GM23338 (cell line): ENCODE results near the gene KCTD17. TPM values are rescaled to one million over a fixed set of nuclear protein-coding genes. Genes with fewer than 3 reads are reported as not detected.

ENCODE experiments used
- ATAC-seq: fragments of 200-7000 bp; cut with Tn5 transposase; 3 replicates; pipeline ENCODE4 v1.9.1; 2020
- DNase-seq: peaks from one replicate; pipeline ENCODE4 v3.0.0-alpha.2; 2015; ENCODE audit warnings: low spot score
- H2AFZ ChIP-seq: fragments of 200-600 bp; sonication (generic); 2 replicates; pipeline ENCODE4 v1.8.0; 2016; ENCODE audit warnings: antibody characterized with exemption, mild to moderate bottlenecking, moderate library complexity
- H3F3A ChIP-seq: fragments of 200-600 bp; sonication (generic); replicated peaks from 2 replicates; pipeline ENCODE4 v1.8.0; 2017; ENCODE audit warnings: antibody characterized with exemption, mixed run types, low read depth
- H3K27ac ChIP-seq: fragments of 200-600 bp; sonication (generic); 2 replicates; pipeline ENCODE4 v1.6.1; 2016; ENCODE audit warnings: low read depth
- H3K27me3 ChIP-seq: fragments of 200-600 bp; sonication (generic); 2 replicates; pipeline ENCODE4 v1.8.0; 2016; ENCODE audit warnings: mild to moderate bottlenecking, mixed run types, moderate library complexity; ENCODE audit not compliant: insufficient read depth
- H3K36me3 ChIP-seq: fragments of 200-600 bp; sonication (generic); 2 replicates; pipeline ENCODE4 v1.8.0; 2016; ENCODE audit warnings: mild to moderate bottlenecking; ENCODE audit not compliant: insufficient read depth
- H3K4me1 ChIP-seq: fragments of 200-600 bp; sonication (generic); 2 replicates; pipeline ENCODE4 v1.8.0; 2016; ENCODE audit warnings: mild to moderate bottlenecking, moderate library complexity; ENCODE audit not compliant: insufficient read depth
- H3K4me2 ChIP-seq: fragments of 200-600 bp; sonication (generic); 2 replicates; pipeline ENCODE4 v1.7.1; 2017; ENCODE audit warnings: mixed run types
- H3K4me3 ChIP-seq: fragments of 200-600 bp; sonication (generic); 2 replicates; pipeline ENCODE4 v1.6.1; 2016; ENCODE audit warnings: mixed run types
- H3K79me2 ChIP-seq: fragments of 200-600 bp; sonication (generic); replicated peaks from 2 replicates; pipeline ENCODE4 v1.8.0; 2017; ENCODE audit warnings: mild to moderate bottlenecking; ENCODE audit not compliant: insufficient read depth
- H3K9me2 ChIP-seq: fragments of 200-600 bp; sonication (generic); 2 replicates; pipeline ENCODE4 v1.8.0; 2017; ENCODE audit not compliant: insufficient read depth
- H4K20me1 ChIP-seq: fragments of 200-600 bp; sonication (generic); replicated peaks from 2 replicates; pipeline ENCODE4 v1.8.0; 2017; ENCODE audit warnings: mild to moderate bottlenecking; ENCODE audit not compliant: insufficient read depth
- H3K27ac Mint-ChIP-seq: 2 replicates; pipeline ENCODE4 v1.8.0; 2020; ENCODE audit warnings: inconsistent platforms, mild to moderate bottlenecking, moderate library complexity, mixed read lengths
- H3K27me3 Mint-ChIP-seq: 3 replicates; pipeline ENCODE4 v1.8.0; 2022; ENCODE audit warnings: low read depth, mild to moderate bottlenecking, moderate library complexity, mixed read lengths, inconsistent platforms; ENCODE audit not compliant: insufficient read depth, poor library complexity
- H3K36me3 Mint-ChIP-seq: 3 replicates; pipeline ENCODE4 v1.8.0; 2021; ENCODE audit warnings: low read depth, mild to moderate bottlenecking, inconsistent platforms, moderate library complexity, mixed read lengths
- H3K4me1 Mint-ChIP-seq: 3 replicates; pipeline ENCODE4 v1.8.0; 2020; ENCODE audit warnings: mild to moderate bottlenecking, inconsistent platforms, mixed read lengths
- H3K4me3 Mint-ChIP-seq: 3 replicates; pipeline ENCODE4 v1.8.0; 2021; ENCODE audit warnings: moderate library complexity, mild to moderate bottlenecking, inconsistent platforms, mixed read lengths
- H3K9me3 Mint-ChIP-seq: 3 replicates; pipeline ENCODE4 v1.8.0; 2020; ENCODE audit warnings: moderate library complexity, mild to moderate bottlenecking, inconsistent platforms, mixed read lengths
- EZH2phosphoT487 ChIP-seq: fragments of 200-600 bp; sonication (generic); IDR thresholded peaks from one replicate; pipeline ENCODE4 v1.8.1; 2018; ENCODE audit warnings: antibody characterized with exemption; ENCODE audit not compliant: unreplicated experiment
- NANOG ChIP-seq: IDR thresholded peaks from 2 replicates; pipeline ENCODE4 v1.6.1; 2016; ENCODE audit warnings: antibody characterized with exemption, borderline replicate concordance
- POLR2AphosphoS5 ChIP-seq: IDR thresholded peaks from 2 replicates; pipeline ENCODE4 v1.6.1; 2016; ENCODE audit warnings: antibody characterized with exemption, low read depth
- STAT1 ChIP-seq: IDR thresholded peaks from one replicate; pipeline ENCODE4 v1.6.1; 2016; ENCODE audit warnings: antibody characterized with exemption; ENCODE audit not compliant: unreplicated experiment
- ZNF114 ChIP-seq: fragments of 250-450 bp; sonication (Bioruptor Pico); IDR thresholded peaks from 2 replicates; pipeline ENCODE4 v1.5.0; 2020; ENCODE audit warnings: mild to moderate bottlenecking, moderate library complexity
- ZNF331 ChIP-seq: fragments of 250-450 bp; sonication (Bioruptor Pico); IDR thresholded peaks from 2 replicates; pipeline ENCODE4 v1.5.0; 2020; ENCODE audit warnings: low read depth, mild to moderate bottlenecking, moderate library complexity
- polyA plus RNA-seq: library from polyadenylated mRNA; unstranded; fragments of >200 nt; fragmentation: Nextera tagmentation; extraction: Ambion mirVana; gene quantifications from 2 replicates; pipeline ENCODE4 v1.2.1, GENCODE V29; 2016
- total RNA-seq: library from RNA; depleted of rRNA; stranded (reverse); fragments of >200 nt; shearing (Covaris generic); gene quantifications from 2 replicates; pipeline ENCODE4 v1.2.3, GENCODE V29; 2014
- TF ChIP-seq, protein P1 (sequence below): IDR thresholded peaks from one replicate; pipeline ENCODE4 v1.6.1; 2018; ENCODE audit warnings: antibody characterized with exemption; ENCODE audit not compliant: unreplicated experiment

KCTD17 gene
- total and polyA plus RNA-seq, 2 experiments from 2014 or later = 25.1 to 35.0 TPM

DNA sequence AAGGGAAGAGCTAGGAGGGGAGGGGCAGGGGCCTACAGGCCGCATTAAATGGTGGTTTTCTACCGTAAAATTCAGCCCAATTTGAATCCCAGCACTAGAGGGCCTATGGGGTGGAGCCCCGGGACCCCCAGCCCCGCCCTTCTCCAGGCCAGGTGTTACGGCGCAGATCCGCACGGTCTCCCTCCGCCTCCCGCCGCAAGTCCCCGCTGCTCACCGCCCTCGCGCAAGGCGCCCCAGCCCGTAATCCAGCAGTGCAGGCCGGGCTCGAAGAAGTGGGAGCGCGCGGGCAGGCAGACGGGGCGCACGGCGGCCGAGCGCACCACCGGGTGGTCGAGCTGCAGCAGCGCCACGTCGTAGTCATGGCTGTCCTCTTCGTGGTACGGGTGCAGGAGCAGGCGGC is 17.3 kb downstream of the KCTD17 start:
- peaks cover 2% of the 10 kb centered on the region; the same call in 2 of the 3 replicates for H3K36me3 Mint-ChIP-seq
- Histone ChIP-seq H3K4me1 (peaks cover 5% of the 10 kb centered on the region; the same call in 1 of the 2 replicates), H2AFZ (peak overlapping the region; percentile 63; the same call in 1 of the 2 replicates), H3K27me3 (peaks cover 62% of the 10 kb centered on the region), H3K27ac (no peak overlapping the region), H3K4me2 (peak overlapping the region; percentile 75), H3F3A (no peaks in the 10 kb centered on the region), H3K9me2 (0 out of 2 replicates have a peak, but pooled peaks cover 8% of the 10 kb centered on the region), H4K20me1 (no peaks in the 10 kb centered on the region), H3K36me3 (no peaks in the 10 kb centered on the region), H3K79me2 (no peaks in the 10 kb centered on the region), H3K4me3 (peak overlapping the region; percentile 50)
- H3K27ac Mint-ChIP-seq = no peak overlapping the region
- ATAC-seq (peak; percentile 94), DNase-seq (peak; percentile 86)
- no peaks in the 10 kb centered on the region; the same call in 2 of the 3 replicates for H3K9me3 Mint-ChIP-seq
- peaks cover 39% of the 10 kb centered on the region for H3K27me3 Mint-ChIP-seq
- peaks cover 15% of the 10 kb centered on the region for H3K4me1 Mint-ChIP-seq
- peak overlapping the region; percentile 57 for H3K4me3 Mint-ChIP-seq
- TF ChIP-seq ZNF114 (CRISPR knock-in tag) = no peak
- TF ChIP-seq POLR2AphosphoS5 = peak; percentile 63

DNA sequence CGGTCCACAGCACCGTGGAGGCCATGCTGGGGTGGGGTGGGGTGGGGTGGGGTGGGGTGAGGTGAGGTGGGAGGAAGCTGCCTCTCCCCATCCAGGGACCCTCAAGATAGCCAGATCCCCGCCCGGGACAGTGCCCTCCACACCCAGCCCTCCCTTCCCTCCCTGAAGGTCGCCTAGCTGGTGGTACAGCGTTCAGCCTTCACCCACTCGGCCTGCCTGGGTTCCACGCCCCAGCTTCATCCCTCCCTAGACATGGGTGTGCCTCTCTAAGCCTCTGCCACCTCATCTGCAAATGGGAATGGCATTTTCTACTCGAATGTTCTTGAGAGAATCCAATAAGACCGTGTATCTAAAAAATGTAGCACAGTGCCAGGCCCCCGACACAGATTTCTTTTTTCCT is 17.8 kb downstream of the KCTD17 start:
- peaks cover 2% of the 10 kb centered on the region; the same call in 2 of the 3 replicates for H3K36me3 Mint-ChIP-seq
- peak overlapping the region; percentile 43; the same call in 1 of the 3 replicates for H3K4me3 Mint-ChIP-seq
- Histone ChIP-seq H4K20me1 (no peaks in the 10 kb centered on the region), H3K9me2 (0 out of 2 replicates have a peak, but pooled peaks cover 8% of the 10 kb centered on the region), H3K4me2 (peak overlapping the region; percentile 75), H3K27me3 (peaks cover 62% of the 10 kb centered on the region), H3K4me3 (peak overlapping the region; percentile 50), H3K4me1 (peaks cover 5% of the 10 kb centered on the region; the same call in 1 of the 2 replicates), H3K36me3 (no peaks in the 10 kb centered on the region), H3K79me2 (no peaks in the 10 kb centered on the region), H2AFZ (no peak overlapping the region), H3F3A (no peaks in the 10 kb centered on the region), H3K27ac (no peak overlapping the region)
- peak; percentile 23 for ATAC-seq
- no peaks in the 10 kb centered on the region; the same call in 2 of the 3 replicates for H3K9me3 Mint-ChIP-seq
- no peak overlapping the region for H3K27ac Mint-ChIP-seq
- H3K27me3 Mint-ChIP-seq = peaks cover 43% of the 10 kb centered on the region
- DNase-seq = no peak
- TF ChIP-seq EZH2phosphoT487 (no peak), STAT1 (no peak), ZNF331 (CRISPR knock-in tag) (no peak), NANOG (no peak)
- TF ChIP-seq, protein P1, sequence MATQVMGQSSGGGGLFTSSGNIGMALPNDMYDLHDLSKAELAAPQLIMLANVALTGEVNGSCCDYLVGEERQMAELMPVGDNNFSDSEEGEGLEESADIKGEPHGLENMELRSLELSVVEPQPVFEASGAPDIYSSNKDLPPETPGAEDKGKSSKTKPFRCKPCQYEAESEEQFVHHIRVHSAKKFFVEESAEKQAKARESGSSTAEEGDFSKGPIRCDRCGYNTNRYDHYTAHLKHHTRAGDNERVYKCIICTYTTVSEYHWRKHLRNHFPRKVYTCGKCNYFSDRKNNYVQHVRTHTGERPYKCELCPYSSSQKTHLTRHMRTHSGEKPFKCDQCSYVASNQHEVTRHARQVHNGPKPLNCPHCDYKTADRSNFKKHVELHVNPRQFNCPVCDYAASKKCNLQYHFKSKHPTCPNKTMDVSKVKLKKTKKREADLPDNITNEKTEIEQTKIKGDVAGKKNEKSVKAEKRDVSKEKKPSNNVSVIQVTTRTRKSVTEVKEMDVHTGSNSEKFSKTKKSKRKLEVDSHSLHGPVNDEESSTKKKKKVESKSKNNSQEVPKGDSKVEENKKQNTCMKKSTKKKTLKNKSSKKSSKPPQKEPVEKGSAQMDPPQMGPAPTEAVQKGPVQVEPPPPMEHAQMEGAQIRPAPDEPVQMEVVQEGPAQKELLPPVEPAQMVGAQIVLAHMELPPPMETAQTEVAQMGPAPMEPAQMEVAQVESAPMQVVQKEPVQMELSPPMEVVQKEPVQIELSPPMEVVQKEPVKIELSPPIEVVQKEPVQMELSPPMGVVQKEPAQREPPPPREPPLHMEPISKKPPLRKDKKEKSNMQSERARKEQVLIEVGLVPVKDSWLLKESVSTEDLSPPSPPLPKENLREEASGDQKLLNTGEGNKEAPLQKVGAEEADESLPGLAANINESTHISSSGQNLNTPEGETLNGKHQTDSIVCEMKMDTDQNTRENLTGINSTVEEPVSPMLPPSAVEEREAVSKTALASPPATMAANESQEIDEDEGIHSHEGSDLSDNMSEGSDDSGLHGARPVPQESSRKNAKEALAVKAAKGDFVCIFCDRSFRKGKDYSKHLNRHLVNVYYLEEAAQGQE = no peak
- H3K4me1 Mint-ChIP-seq = peaks cover 12% of the 10 kb centered on the region
